ENCODE measurements around the gene EIF5B. TPM values are rescaled to one million over a fixed set of nuclear protein-coding genes. Genes with fewer than 3 reads are reported as not detected.

Gene EIF5B
- total RNA-seq, 1 experiment from 2014 or later = 63.1 TPM

- Mint-ChIP-seq H3K4me1 (ENCODE audit: low read depth, unreplicated experiment) (no peaks in the 10 kb centered on the region), H3K36me3 (ENCODE audit: insufficient read depth, unreplicated experiment) (peaks cover 4% of the 10 kb centered on the region), H3K27me3 (ENCODE audit: unreplicated experiment) (no peaks in the 10 kb centered on the region), H3K9me3 (ENCODE audit: low read depth, unreplicated experiment) (no peaks in the 10 kb centered on the region), H3K27ac (ENCODE audit: unreplicated experiment) (no peak overlapping the region), H3K4me3 (ENCODE audit: low read depth, unreplicated experiment) (no peak overlapping the region)
- DNase-seq = no peak
- CTCF ChIA-PET = no interaction called here
- TF ChIP-seq, protein P1, sequence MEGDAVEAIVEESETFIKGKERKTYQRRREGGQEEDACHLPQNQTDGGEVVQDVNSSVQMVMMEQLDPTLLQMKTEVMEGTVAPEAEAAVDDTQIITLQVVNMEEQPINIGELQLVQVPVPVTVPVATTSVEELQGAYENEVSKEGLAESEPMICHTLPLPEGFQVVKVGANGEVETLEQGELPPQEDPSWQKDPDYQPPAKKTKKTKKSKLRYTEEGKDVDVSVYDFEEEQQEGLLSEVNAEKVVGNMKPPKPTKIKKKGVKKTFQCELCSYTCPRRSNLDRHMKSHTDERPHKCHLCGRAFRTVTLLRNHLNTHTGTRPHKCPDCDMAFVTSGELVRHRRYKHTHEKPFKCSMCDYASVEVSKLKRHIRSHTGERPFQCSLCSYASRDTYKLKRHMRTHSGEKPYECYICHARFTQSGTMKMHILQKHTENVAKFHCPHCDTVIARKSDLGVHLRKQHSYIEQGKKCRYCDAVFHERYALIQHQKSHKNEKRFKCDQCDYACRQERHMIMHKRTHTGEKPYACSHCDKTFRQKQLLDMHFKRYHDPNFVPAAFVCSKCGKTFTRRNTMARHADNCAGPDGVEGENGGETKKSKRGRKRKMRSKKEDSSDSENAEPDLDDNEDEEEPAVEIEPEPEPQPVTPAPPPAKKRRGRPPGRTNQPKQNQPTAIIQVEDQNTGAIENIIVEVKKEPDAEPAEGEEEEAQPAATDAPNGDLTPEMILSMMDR (IDR thresholded peaks at IDR 0.05; ENCODE audit: unreplicated experiment) = no peak
- BruUV-seq (replicated peaks) = no TSS peak
- intact Hi-C loops (cut with micrococcal nuclease; ENCODE audit: unreplicated experiment) = no loop called here
Observed at GRCh38 chr2:99439971-99440505, 102.8 kb downstream of the EIF5B start.

DNA sequence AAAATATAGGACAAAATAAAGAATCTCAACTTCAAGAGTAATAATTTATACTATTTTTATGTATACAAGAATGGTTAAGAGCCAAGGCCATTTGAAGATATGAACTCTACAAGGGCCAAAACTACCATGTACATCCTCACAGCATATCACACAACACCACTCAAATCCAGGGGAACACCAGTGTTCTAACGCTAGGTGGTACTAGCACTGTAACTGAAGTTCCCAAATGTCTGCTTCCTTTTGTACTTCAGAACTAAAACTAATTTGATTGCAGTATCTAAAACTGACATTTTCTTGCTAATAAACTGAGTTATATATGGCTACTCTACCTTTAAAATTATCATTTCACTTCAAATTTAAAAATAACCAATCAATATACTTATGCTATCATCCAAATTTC lies 105.6 kb downstream of the EIF5B start:
- CTCF ChIA-PET = no interaction called here
- no peak overlapping the region for H3K27ac Mint-ChIP-seq (ENCODE audit: unreplicated experiment)
- no peak for DNase-seq
- H3K36me3 Mint-ChIP-seq (ENCODE audit: insufficient read depth, unreplicated experiment) = peaks cover 6% of the 10 kb centered on the region
- no peaks in the 10 kb centered on the region for H3K27me3 Mint-ChIP-seq (ENCODE audit: unreplicated experiment)
- TF ChIP-seq, protein P1 (IDR thresholded peaks at IDR 0.05; ENCODE audit: unreplicated experiment) = no peak
- no TSS peak for BruUV-seq (replicated peaks)
- H3K4me3 Mint-ChIP-seq (ENCODE audit: low read depth, unreplicated experiment) = no peak overlapping the region
- intact Hi-C loops (cut with micrococcal nuclease; ENCODE audit: unreplicated experiment) = no loop called here
- H3K9me3 Mint-ChIP-seq (ENCODE audit: low read depth, unreplicated experiment) = no peaks in the 10 kb centered on the region
- no peaks in the 10 kb centered on the region for H3K4me1 Mint-ChIP-seq (ENCODE audit: low read depth, unreplicated experiment)

DNA sequence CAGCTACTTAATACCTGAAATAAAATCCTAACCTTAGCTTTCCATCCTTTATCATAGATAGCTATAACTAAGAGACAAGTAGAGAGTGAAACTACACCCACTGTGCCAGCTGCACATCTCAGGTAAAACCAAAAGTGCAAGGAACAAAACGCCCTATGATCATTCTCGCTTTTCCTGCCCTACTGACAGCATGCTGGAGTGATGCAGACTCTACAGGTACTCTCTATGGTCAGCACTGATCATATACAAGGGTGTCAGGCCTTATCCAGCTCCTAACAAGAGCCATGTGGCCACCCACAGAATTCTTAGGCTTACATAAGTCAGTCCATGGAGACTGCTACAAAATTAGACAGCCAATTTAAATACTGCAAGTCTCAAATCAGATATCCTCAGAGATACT lies 107.0 kb downstream of the EIF5B start:
- intact Hi-C loops (cut with micrococcal nuclease; ENCODE audit: unreplicated experiment) = no loop called here
- no peaks in the 10 kb centered on the region for H3K9me3 Mint-ChIP-seq (ENCODE audit: low read depth, unreplicated experiment)
- no peaks in the 10 kb centered on the region for H3K27me3 Mint-ChIP-seq (ENCODE audit: unreplicated experiment)
- CTCF ChIA-PET = interaction anchor here (0.6 kb wide), 1 partner anchor 10 kb away, joined by 3 read pairs; no protein-coding TSS in a partner anchor
- BruUV-seq (replicated peaks) = no TSS peak
- no peaks in the 10 kb centered on the region for H3K4me1 Mint-ChIP-seq (ENCODE audit: low read depth, unreplicated experiment)
- no peak overlapping the region for H3K27ac Mint-ChIP-seq (ENCODE audit: unreplicated experiment)
- H3K36me3 Mint-ChIP-seq (ENCODE audit: insufficient read depth, unreplicated experiment) = peaks cover 11% of the 10 kb centered on the region
- no peak for DNase-seq
- TF ChIP-seq, protein P1 (IDR thresholded peaks at IDR 0.05; ENCODE audit: unreplicated experiment) = no peak
- no peak overlapping the region for H3K4me3 Mint-ChIP-seq (ENCODE audit: low read depth, unreplicated experiment)

GRCh38 chr2:99445065-99445464 lies 107.9 kb downstream of the EIF5B start:
- Mint-ChIP-seq H3K4me1 (ENCODE audit: low read depth, unreplicated experiment) (no peaks in the 10 kb centered on the region), H3K36me3 (ENCODE audit: insufficient read depth, unreplicated experiment) (peaks cover 11% of the 10 kb centered on the region), H3K4me3 (ENCODE audit: low read depth, unreplicated experiment) (no peak overlapping the region), H3K9me3 (ENCODE audit: low read depth, unreplicated experiment) (no peaks in the 10 kb centered on the region), H3K27ac (ENCODE audit: unreplicated experiment) (no peak overlapping the region), H3K27me3 (ENCODE audit: unreplicated experiment) (no peaks in the 10 kb centered on the region)
- TF ChIP-seq, protein P1 (IDR thresholded peaks at IDR 0.05; ENCODE audit: unreplicated experiment) = no peak
- no TSS peak for BruUV-seq (replicated peaks)
- DNase-seq = no peak
- CTCF ChIA-PET = no interaction called here
- intact Hi-C loops (cut with micrococcal nuclease; ENCODE audit: unreplicated experiment) = no loop called here

Measured in Calu3 (cell line).